Chondrocyte (in vitro differentiated cells): ENCODE measurements around the gene TEX35. TPM values are rescaled to one million over a fixed set of nuclear protein-coding genes. Genes with fewer than 3 reads are reported as not detected.

Source experiments
- DNase-seq: peaks from one replicate; pipeline ENCODE4 v3.0.0; 2021; ENCODE audit warnings: mixed read lengths, low spot score
- H3K27ac Mint-ChIP-seq: one replicate; pipeline ENCODE4 v1.8.0; 2021; ENCODE audit warnings: mild to moderate bottlenecking, moderate library complexity, mixed read lengths; ENCODE audit not compliant: unreplicated experiment
- H3K27me3 Mint-ChIP-seq: 2 replicates; pipeline ENCODE4 v1.8.0; 2021; ENCODE audit warnings: low read depth, mixed read lengths
- H3K36me3 Mint-ChIP-seq: 2 replicates; pipeline ENCODE4 v1.8.0; 2021; ENCODE audit warnings: low read depth, mixed read lengths
- H3K4me1 Mint-ChIP-seq: 2 replicates; pipeline ENCODE4 v1.8.0; 2021; ENCODE audit warnings: low read depth, mild to moderate bottlenecking, mixed read lengths
- H3K4me3 Mint-ChIP-seq: one replicate; pipeline ENCODE4 v1.8.0; 2021; ENCODE audit warnings: mild to moderate bottlenecking, moderate library complexity, mixed read lengths; ENCODE audit not compliant: unreplicated experiment
- H3K9me3 Mint-ChIP-seq: 2 replicates; pipeline ENCODE4 v1.8.0; 2021; ENCODE audit warnings: low read depth, mixed read lengths
- total RNA-seq: library from RNA; stranded (reverse); gene quantifications from 3 replicates; pipeline ENCODE4 v1.2.1, GENCODE V29; 2021
- TF ChIP-seq, protein P1 (sequence below): fragments of 200-600 bp; sonication (generic); IDR thresholded peaks from 2 replicates; pipeline ENCODE4 v1.5.0; 2021; ENCODE audit warnings: antibody characterized with exemption, mild to moderate bottlenecking, moderate library complexity

TEX35 gene
- total RNA-seq, 1 donor from 2014 or later, result not detected

- TF ChIP-seq, protein P1, sequence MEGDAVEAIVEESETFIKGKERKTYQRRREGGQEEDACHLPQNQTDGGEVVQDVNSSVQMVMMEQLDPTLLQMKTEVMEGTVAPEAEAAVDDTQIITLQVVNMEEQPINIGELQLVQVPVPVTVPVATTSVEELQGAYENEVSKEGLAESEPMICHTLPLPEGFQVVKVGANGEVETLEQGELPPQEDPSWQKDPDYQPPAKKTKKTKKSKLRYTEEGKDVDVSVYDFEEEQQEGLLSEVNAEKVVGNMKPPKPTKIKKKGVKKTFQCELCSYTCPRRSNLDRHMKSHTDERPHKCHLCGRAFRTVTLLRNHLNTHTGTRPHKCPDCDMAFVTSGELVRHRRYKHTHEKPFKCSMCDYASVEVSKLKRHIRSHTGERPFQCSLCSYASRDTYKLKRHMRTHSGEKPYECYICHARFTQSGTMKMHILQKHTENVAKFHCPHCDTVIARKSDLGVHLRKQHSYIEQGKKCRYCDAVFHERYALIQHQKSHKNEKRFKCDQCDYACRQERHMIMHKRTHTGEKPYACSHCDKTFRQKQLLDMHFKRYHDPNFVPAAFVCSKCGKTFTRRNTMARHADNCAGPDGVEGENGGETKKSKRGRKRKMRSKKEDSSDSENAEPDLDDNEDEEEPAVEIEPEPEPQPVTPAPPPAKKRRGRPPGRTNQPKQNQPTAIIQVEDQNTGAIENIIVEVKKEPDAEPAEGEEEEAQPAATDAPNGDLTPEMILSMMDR, result peak; percentile 94
- Mint-ChIP-seq H3K4me1 (peaks cover 32% of the 10 kb centered on the region), H3K27ac (no peak overlapping the region), H3K27me3 (no peaks in the 10 kb centered on the region), H3K4me3 (no peak overlapping the region), H3K36me3 (no peaks in the 10 kb centered on the region), H3K9me3 (no peaks in the 10 kb centered on the region)
- DNase-seq, result no peak
Observed at GRCh38 chr1:178532392-178532791, 19.5 kb downstream of the TEX35 start.

GRCh38 chr1:178533121-178533946, 20.4 kb downstream of the TEX35 start:
- H3K4me1 Mint-ChIP-seq, result peaks cover 42% of the 10 kb centered on the region
- TF ChIP-seq, protein P1, result no peak
- H3K36me3 Mint-ChIP-seq, result no peaks in the 10 kb centered on the region
- H3K4me3 Mint-ChIP-seq, result no peak overlapping the region
- H3K9me3 Mint-ChIP-seq, result no peaks in the 10 kb centered on the region
- H3K27me3 Mint-ChIP-seq, result no peaks in the 10 kb centered on the region
- no peak overlapping the region for H3K27ac Mint-ChIP-seq
- DNase-seq, result no peak

DNA sequence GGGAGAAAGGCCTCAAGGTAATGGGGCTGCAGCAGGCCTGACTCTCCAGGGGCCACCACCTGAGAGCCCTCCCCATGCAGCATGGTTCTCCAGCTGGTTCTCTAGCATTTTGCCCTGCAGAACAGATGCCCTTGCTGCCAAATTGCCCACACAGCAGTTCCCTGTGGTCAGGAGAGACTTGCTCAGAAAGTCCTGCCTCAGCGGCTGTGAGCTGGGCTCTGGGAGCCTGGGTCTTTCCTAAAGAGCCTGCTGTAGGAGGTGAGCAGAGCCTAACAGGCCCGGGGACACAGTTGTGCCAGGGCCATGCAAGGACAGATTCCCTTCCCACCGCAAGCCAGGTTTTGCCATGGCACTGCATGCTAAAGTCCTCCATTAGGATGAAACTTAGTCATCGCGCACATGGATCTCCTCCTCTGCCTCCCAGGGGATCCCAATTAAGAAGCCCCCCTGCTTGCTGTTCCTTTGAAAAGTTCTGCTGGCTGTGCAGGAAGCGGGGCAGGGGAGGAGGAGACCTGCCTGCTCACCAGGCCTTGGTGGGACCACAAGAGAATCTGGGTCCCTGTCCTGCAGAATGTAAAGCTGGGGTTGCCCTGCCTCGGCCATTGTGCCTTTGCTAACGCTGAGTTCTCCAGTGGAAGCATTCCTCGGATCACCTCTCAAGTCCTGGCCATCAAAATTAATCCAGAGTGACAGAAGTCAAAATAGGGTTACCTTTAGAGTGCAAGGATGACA, 21.4 kb downstream of the TEX35 start:
- Mint-ChIP-seq H3K27ac (no peak overlapping the region), H3K4me3 (no peak overlapping the region)
- TF ChIP-seq, protein P1, result no peak

DNA sequence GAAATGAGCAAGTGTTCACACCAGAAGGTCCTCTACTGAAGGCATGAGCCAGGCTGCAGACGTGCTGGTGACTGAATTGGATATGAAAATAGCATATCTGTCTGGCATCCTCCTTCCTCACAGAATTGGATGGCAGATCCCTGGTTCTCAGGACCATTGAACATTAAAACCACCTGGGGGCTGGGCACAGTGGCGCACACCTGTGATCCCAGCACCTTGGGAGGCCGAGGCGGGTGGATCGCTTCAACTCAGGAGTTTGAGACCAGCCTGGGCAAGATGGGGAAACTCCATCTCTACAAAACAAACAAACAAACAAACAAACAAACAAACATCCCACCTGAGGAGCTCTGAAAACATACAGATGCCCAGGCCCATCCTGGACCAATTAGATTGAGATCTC, 23.4 kb downstream of the TEX35 start:
- DNase-seq, result no peak
- H3K9me3 Mint-ChIP-seq, result no peaks in the 10 kb centered on the region
- H3K27ac Mint-ChIP-seq, result peak overlapping the region; percentile 32
- TF ChIP-seq, protein P1, result no peak
- peaks cover 49% of the 10 kb centered on the region for H3K4me1 Mint-ChIP-seq
- no peaks in the 10 kb centered on the region for H3K36me3 Mint-ChIP-seq
- H3K4me3 Mint-ChIP-seq, result no peak overlapping the region
- no peaks in the 10 kb centered on the region for H3K27me3 Mint-ChIP-seq

More for the DNA sequence above, 21.4 kb downstream of the TEX35 start:
- no peaks in the 10 kb centered on the region for H3K9me3 Mint-ChIP-seq
- DNase-seq, result no peak
- H3K27me3 Mint-ChIP-seq, result no peaks in the 10 kb centered on the region
- peaks cover 50% of the 10 kb centered on the region for H3K4me1 Mint-ChIP-seq
- H3K36me3 Mint-ChIP-seq, result no peaks in the 10 kb centered on the region

DNA sequence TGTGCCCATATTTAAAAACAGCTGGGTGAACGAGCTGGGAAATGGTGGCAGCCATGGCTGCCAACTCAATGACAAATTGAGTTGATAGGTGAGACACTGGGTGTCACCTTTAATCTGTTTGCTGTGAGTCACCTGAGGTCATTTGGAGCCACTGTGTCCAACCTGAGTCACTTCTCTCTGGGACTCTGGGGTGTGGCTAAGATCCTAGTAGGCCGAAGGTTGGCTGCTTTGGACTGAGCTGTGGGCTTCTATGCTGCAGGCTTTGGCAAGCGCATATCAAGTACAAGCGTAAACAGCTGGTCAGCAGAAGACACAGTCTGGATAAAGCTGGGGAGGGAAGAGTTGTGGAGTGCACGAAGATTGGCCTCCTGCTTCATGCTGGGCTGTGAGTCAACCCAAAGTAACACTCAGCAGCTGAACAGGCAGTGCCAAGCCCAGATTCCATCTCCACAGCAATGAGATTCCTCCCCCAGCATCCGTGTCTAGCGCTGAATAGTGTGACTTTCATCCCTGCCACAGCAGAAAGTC, 24.0 kb downstream of the TEX35 start:
- TF ChIP-seq, protein P1, result no peak
- no peaks in the 10 kb centered on the region for H3K27me3 Mint-ChIP-seq
- H3K4me1 Mint-ChIP-seq, result peaks cover 53% of the 10 kb centered on the region
- peak overlapping the region; percentile 92 for H3K27ac Mint-ChIP-seq
- H3K4me3 Mint-ChIP-seq, result no peak overlapping the region
- no peak for DNase-seq
- H3K36me3 Mint-ChIP-seq, result no peaks in the 10 kb centered on the region
- H3K9me3 Mint-ChIP-seq, result no peaks in the 10 kb centered on the region
